AG04449 (cell line): ENCODE results near the gene LBX1.

Experiments used
- CTCF ChIA-PET: fragments of 350-600 bp; formaldehyde crosslinking; extraction: SDS; loops from one replicate; lab custom pipeline; 2021; ENCODE audit warnings: antibody characterized with exemption; lab: Yijun Ruan, JAX
- POLR2A ChIA-PET: fragments of 400-600, 350-600 bp; formaldehyde crosslinking; extraction: SDS; loops from one replicate; lab custom pipeline; 2020; ENCODE audit warnings: antibody characterized with exemption, inconsistent platforms; lab: Yijun Ruan, JAX
- DNase-seq: peaks from one replicate; pipeline ENCODE4 v3.0.0-alpha.2; 2010; ENCODE audit warnings: low read depth, low spot score
- H3K4me3 ChIP-seq: 2 replicates; pipeline ENCODE4 v1.5.1; 2011; ENCODE audit warnings: low read depth, mild to moderate bottlenecking, control low read depth, low read length
- CTCF ChIP-seq: IDR thresholded peaks from one replicate; pipeline ENCODE4 v1.5.1; 2011; ENCODE audit warnings: mild to moderate bottlenecking, moderate library complexity, low read length, control low read depth, inconsistent platforms; ENCODE audit not compliant: insufficient read depth; ENCODE audit errors: missing control alignments

The LBX1 gene

GRCh38 chr10:101195921-101196320 lies 33.3 kb downstream of the LBX1 start:
- ChIA-PET CTCF (interaction anchor here (1.5 to 3.2 kb wide), 2 partner anchors 18 to 375 kb away, joined by 4 to 19 read pairs; no protein-coding TSS in a partner anchor), POLR2A (no interaction called here)
- no peak overlapping the region for H3K4me3 ChIP-seq
- TF ChIP-seq CTCF = no peak
- DNase-seq = no peak

- DNase-seq = no peak
- TF ChIP-seq CTCF = no peak
- POLR2A ChIA-PET = no interaction called here
- no peak overlapping the region for H3K4me3 ChIP-seq
- CTCF ChIA-PET = interaction anchor here (1.2 kb wide), 1 partner anchor 47 kb away, joined by 4 read pairs; no protein-coding TSS in a partner anchor
These were observed 39.5 kb downstream of the LBX1 start for GRCh38 chr10:101189461-101190401.

GRCh38 chr10:101188942-101189341 lies 40.3 kb downstream of the LBX1 start:
- ChIA-PET CTCF (interaction anchor here (1.2 kb wide), 1 partner anchor 47 kb away, joined by 4 read pairs; no protein-coding TSS in a partner anchor), POLR2A (no interaction called here)
- no peak overlapping the region for H3K4me3 ChIP-seq
- no peak for DNase-seq
- TF ChIP-seq CTCF = no peak

- H3K4me3 ChIP-seq = no peak overlapping the region
- CTCF ChIA-PET = no interaction called here
- no peak for TF ChIP-seq CTCF
- POLR2A ChIA-PET = no interaction called here
- no peak for DNase-seq
These were observed 45.6 kb downstream of the LBX1 start for GRCh38 chr10:101183458-101184183.

GRCh38 chr10:101182936-101183335 lies 46.3 kb downstream of the LBX1 start:
- TF ChIP-seq CTCF = no peak
- CTCF ChIA-PET = interaction anchor here (2.7 kb wide), 1 partner anchor 31 kb away, joined by 12 read pairs; no protein-coding TSS in a partner anchor
- no peak for DNase-seq
- H3K4me3 ChIP-seq = no peak overlapping the region
- POLR2A ChIA-PET = no interaction called here
